ENCODE data around the gene NLGN4X.

DNA sequence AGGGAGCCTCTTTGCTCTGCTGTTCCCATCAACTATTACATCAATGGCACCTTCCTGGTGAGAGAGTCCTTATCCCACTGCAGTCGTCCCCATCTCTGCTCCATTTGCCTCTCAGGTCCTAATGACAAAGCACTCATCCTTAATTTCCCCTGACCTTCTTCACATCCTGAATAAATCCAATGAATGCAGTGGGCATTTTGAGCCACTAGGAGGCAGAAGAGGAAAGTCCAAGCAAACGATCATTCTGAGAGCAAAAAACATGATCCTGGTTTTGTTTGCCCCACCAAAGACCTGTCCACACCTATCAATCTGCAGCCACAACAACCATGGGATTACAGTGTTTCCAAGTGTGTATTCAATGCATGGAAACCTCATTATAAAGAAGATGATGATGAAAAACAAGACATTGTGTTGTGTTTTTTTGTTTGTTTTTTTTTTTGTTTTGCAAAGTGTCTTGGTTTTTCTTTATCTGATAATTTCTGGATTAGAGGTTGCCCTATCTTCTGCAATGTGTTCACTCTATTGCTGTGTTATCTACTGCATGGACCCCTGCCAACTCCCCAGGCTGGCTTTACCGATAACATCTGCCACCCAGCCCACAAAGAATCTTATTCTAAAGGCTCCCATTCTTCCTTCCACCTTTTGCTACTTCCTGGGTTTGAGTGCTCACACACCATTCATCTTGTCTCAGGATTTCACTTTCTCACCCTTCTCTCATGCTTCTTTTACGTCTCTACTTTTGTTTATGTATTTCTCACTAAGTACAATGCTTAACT is 207.2 kb downstream of the NLGN4X start:
- TF ChIP-seq, protein P1, sequence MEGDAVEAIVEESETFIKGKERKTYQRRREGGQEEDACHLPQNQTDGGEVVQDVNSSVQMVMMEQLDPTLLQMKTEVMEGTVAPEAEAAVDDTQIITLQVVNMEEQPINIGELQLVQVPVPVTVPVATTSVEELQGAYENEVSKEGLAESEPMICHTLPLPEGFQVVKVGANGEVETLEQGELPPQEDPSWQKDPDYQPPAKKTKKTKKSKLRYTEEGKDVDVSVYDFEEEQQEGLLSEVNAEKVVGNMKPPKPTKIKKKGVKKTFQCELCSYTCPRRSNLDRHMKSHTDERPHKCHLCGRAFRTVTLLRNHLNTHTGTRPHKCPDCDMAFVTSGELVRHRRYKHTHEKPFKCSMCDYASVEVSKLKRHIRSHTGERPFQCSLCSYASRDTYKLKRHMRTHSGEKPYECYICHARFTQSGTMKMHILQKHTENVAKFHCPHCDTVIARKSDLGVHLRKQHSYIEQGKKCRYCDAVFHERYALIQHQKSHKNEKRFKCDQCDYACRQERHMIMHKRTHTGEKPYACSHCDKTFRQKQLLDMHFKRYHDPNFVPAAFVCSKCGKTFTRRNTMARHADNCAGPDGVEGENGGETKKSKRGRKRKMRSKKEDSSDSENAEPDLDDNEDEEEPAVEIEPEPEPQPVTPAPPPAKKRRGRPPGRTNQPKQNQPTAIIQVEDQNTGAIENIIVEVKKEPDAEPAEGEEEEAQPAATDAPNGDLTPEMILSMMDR (IDR thresholded peaks at IDR 0.05; ENCODE audit: low read length) = peak; percentile 65
- TF ChIP-seq EZH2 (optimal IDR thresholded peaks at IDR 0.05; ENCODE audit: low read depth, low read length) (no peak), EZH2phosphoT487 (IDR thresholded peaks at IDR 0.05; ENCODE audit: low read length) (no peak)
